ENCODE data around the gene AGL. TPM values are rescaled to one million over a fixed set of nuclear protein-coding genes. Genes with fewer than 3 reads are reported as not detected.

Gene AGL
- total RNA-seq, 2 donors from 2014 or later, result 89.2 to 102 TPM

Other genes with a start within 250 kb of the AGL start
- under 1 TPM; 0.24 to 0.26 TPM for gene PALMD, start 204.2 kb upstream of the AGL start, total RNA-seq
- 10 to 100 TPM in 1 of 2 donors, 1 to 10 TPM in 1; 9.9 to 24.4 TPM for gene FRRS1, start 83.7 kb upstream of the AGL start, total RNA-seq
- gene SLC35A3, start 119.6 kb downstream of the AGL start, total RNA-seq, result 10 to 100 TPM; 41.2 to 47.0 TPM